Measurements from ENCODE around the gene ZNF709.
A peak's percentile ranks its signal among the peaks of the same experiment; 100 is the strongest.

The ZNF709 gene

DNA sequence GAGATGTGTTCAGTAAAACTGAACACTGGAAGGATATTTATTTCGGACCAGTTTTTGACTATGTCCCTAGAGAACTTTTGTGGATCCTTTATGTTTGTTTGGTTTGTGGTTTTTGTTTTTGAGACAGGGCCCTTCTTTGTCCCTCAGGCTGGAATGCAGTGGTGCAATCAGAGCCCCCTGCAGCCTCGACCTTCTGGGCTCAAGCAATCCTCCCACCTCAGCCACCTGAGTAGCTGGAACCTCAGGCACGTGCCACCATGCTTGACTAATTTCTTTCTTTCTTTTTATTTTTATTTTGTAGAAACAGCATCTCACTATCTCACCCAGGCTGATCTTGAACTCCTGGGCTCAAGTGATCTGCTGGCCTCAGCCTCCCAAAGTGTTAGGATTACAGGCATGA is 955 bp upstream of the ZNF709 start:
- peaks cover 25% of the 10 kb centered on the region for H3K4me1 ChIP-seq (ENCODE audit: low read length)
- peaks cover 36% of the 10 kb centered on the region for H3K79me2 ChIP-seq (ENCODE audit: low read length)
- no peaks in the 10 kb centered on the region for H3K9me2 ChIP-seq (replicated peaks; ENCODE audit: insufficient read depth, low read length)
- no peaks in the 10 kb centered on the region for H3K9me3 ChIP-seq (replicated peaks; ENCODE audit: insufficient read depth, low read length)
- H3F3A ChIP-seq (ENCODE audit: insufficient read depth, low read length), result peaks cover 30% of the 10 kb centered on the region
- no peak overlapping the region for H3K9ac ChIP-seq (ENCODE audit: low read length)
- H3K4me3 ChIP-seq (ENCODE audit: low read length), result no peak overlapping the region
- no peak overlapping the region for H2AFZ ChIP-seq (ENCODE audit: low read length)
- H3K4me2 ChIP-seq (ENCODE audit: low read depth, low read length), result no peak overlapping the region
- DNase-seq, result no peak
- no peaks in the 10 kb centered on the region for H4K20me1 ChIP-seq (ENCODE audit: insufficient read depth, low read length)
- TF ChIP-seq EZH2phosphoT487 (IDR thresholded peaks at IDR 0.05; ENCODE audit: low read length), result no peak
- no peak for TF ChIP-seq EZH2 (optimal IDR thresholded peaks at IDR 0.05; ENCODE audit: low read depth, low read length)
- TF ChIP-seq, protein P1, sequence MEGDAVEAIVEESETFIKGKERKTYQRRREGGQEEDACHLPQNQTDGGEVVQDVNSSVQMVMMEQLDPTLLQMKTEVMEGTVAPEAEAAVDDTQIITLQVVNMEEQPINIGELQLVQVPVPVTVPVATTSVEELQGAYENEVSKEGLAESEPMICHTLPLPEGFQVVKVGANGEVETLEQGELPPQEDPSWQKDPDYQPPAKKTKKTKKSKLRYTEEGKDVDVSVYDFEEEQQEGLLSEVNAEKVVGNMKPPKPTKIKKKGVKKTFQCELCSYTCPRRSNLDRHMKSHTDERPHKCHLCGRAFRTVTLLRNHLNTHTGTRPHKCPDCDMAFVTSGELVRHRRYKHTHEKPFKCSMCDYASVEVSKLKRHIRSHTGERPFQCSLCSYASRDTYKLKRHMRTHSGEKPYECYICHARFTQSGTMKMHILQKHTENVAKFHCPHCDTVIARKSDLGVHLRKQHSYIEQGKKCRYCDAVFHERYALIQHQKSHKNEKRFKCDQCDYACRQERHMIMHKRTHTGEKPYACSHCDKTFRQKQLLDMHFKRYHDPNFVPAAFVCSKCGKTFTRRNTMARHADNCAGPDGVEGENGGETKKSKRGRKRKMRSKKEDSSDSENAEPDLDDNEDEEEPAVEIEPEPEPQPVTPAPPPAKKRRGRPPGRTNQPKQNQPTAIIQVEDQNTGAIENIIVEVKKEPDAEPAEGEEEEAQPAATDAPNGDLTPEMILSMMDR (IDR thresholded peaks at IDR 0.05; ENCODE audit: low read length), result no peak
- no peak overlapping the region for H3K27ac ChIP-seq (ENCODE audit: low read length)
- no peaks in the 10 kb centered on the region for H3K36me3 ChIP-seq (replicated peaks; ENCODE audit: insufficient read depth, low read length)
- H3K27me3 ChIP-seq (replicated peaks; ENCODE audit: insufficient read depth, low read length), result no peaks in the 10 kb centered on the region

GRCh38 chr19:12485052-12485416 is 418 bp upstream of the ZNF709 start:
- no peaks in the 10 kb centered on the region for H4K20me1 ChIP-seq (ENCODE audit: insufficient read depth, low read length)
- peak overlapping the region; percentile 98; the same call in 1 of the 2 replicates for H3K27ac ChIP-seq (ENCODE audit: low read length)
- H3K36me3 ChIP-seq (replicated peaks; ENCODE audit: insufficient read depth, low read length), result no peaks in the 10 kb centered on the region
- H3K9me3 ChIP-seq (replicated peaks; ENCODE audit: insufficient read depth, low read length), result no peaks in the 10 kb centered on the region
- DNase-seq, result no peak
- peak overlapping the region; percentile 84 for H3K4me2 ChIP-seq (ENCODE audit: low read depth, low read length)
- H2AFZ ChIP-seq (ENCODE audit: low read length), result peak overlapping the region; percentile 91
- peak overlapping the region; percentile 95 for H3K4me3 ChIP-seq (ENCODE audit: low read length)
- no peaks in the 10 kb centered on the region for H3K9me2 ChIP-seq (replicated peaks; ENCODE audit: insufficient read depth, low read length)
- H3K9ac ChIP-seq (ENCODE audit: low read length), result peak overlapping the region; percentile 90; the same call in 1 of the 2 replicates
- peaks cover 27% of the 10 kb centered on the region for H3K4me1 ChIP-seq (ENCODE audit: low read length)
- H3K79me2 ChIP-seq (ENCODE audit: low read length), result peaks cover 42% of the 10 kb centered on the region
- H3F3A ChIP-seq (ENCODE audit: insufficient read depth, low read length), result peaks cover 30% of the 10 kb centered on the region
- no peaks in the 10 kb centered on the region for H3K27me3 ChIP-seq (replicated peaks; ENCODE audit: insufficient read depth, low read length)
- TF ChIP-seq, protein P1 (IDR thresholded peaks at IDR 0.05; ENCODE audit: low read length), result no peak
- TF ChIP-seq EZH2phosphoT487 (IDR thresholded peaks at IDR 0.05; ENCODE audit: low read length), result no peak
- TF ChIP-seq EZH2 (optimal IDR thresholded peaks at IDR 0.05; ENCODE audit: low read depth, low read length), result no peak

DNA sequence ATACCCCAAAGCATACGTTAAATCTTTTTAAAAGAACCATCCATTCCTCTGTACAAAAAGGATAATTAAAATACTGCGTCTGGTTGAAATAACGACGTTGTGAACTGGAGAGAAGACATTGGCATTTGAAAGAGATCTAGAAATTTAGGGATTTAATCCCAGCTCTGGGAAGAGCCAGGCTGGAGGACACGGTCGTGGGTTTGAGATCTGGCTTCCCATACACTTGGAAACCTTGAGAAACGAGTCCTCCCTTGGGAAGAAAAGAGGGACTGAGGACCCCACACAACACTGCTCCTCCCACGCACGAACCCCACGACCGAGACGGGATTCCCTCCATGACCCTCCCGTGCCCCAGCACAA is 625 bp downstream of the ZNF709 start:
- Histone ChIP-seq H4K20me1 (ENCODE audit: insufficient read depth, low read length) (no peaks in the 10 kb centered on the region), H2AFZ (ENCODE audit: low read length) (peak overlapping the region; percentile 91), H3K4me1 (ENCODE audit: low read length) (peaks cover 37% of the 10 kb centered on the region), H3F3A (ENCODE audit: insufficient read depth, low read length) (peaks cover 36% of the 10 kb centered on the region), H3K9me2 (replicated peaks; ENCODE audit: insufficient read depth, low read length) (no peaks in the 10 kb centered on the region), H3K27me3 (replicated peaks; ENCODE audit: insufficient read depth, low read length) (no peaks in the 10 kb centered on the region), H3K4me2 (ENCODE audit: low read depth, low read length) (peak overlapping the region; percentile 84), H3K79me2 (ENCODE audit: low read length) (peaks cover 52% of the 10 kb centered on the region), H3K27ac (ENCODE audit: low read length) (peak overlapping the region; percentile 98), H3K4me3 (ENCODE audit: low read length) (peak overlapping the region; percentile 95), H3K36me3 (replicated peaks; ENCODE audit: insufficient read depth, low read length) (no peaks in the 10 kb centered on the region), H3K9me3 (replicated peaks; ENCODE audit: insufficient read depth, low read length) (no peaks in the 10 kb centered on the region), H3K9ac (ENCODE audit: low read length) (peak overlapping the region; percentile 90)
- no peak for DNase-seq
- TF ChIP-seq EZH2phosphoT487 (IDR thresholded peaks at IDR 0.05; ENCODE audit: low read length) (no peak), EZH2 (optimal IDR thresholded peaks at IDR 0.05; ENCODE audit: low read depth, low read length) (no peak)
- TF ChIP-seq, protein P1 (IDR thresholded peaks at IDR 0.05; ENCODE audit: low read length), result no peak

Data from MM.1S (cell line).